HG02970 (cell line): ENCODE data around the gene AQP12A.

ENCODE experiments used
- ATAC-seq: cut with Tn5 transposase; IDR thresholded peaks from one replicate; pipeline ENCODE4 v1.9.1; 2021; ENCODE audit warnings: mild to moderate bottlenecking, moderate library complexity, moderate number of reproducible peaks; ENCODE audit not compliant: unreplicated experiment, low FRiP score

AQP12A gene

GRCh38 chr2:240703417-240704341 lies 12.0 kb downstream of the AQP12A start:
- ATAC-seq = no peak

- no peak for ATAC-seq
Observed at GRCh38 chr2:240704651-240705050, 13.0 kb downstream of the AQP12A start.

- no peak for ATAC-seq
Observed at GRCh38 chr2:240705204-240705791, 13.6 kb downstream of the AQP12A start.

GRCh38 chr2:240707043-240707756 lies 15.5 kb downstream of the AQP12A start:
- no peak for ATAC-seq

- ATAC-seq = no peak
Observed at GRCh38 chr2:240707821-240708220, 16.2 kb downstream of the AQP12A start.

GRCh38 chr2:240708457-240708856 lies 16.8 kb downstream of the AQP12A start:
- ATAC-seq = no peak

- ATAC-seq = no peak
Observed at GRCh38 chr2:240711296-240711695, 19.6 kb downstream of the AQP12A start.

- ATAC-seq = no peak
Observed at GRCh38 chr2:240711701-240712100, 20.0 kb downstream of the AQP12A start.

- ATAC-seq = no peak
Observed at GRCh38 chr2:240712121-240712520, 20.5 kb downstream of the AQP12A start.

- no peak for ATAC-seq
Observed at GRCh38 chr2:240713071-240713927, 21.6 kb downstream of the AQP12A start.

- ATAC-seq = no peak
Observed at GRCh38 chr2:240713928-240714746, 22.5 kb downstream of the AQP12A start.

- no peak for ATAC-seq
Observed at GRCh38 chr2:240714747-240715725, 23.4 kb downstream of the AQP12A start.

- ATAC-seq = no peak
Observed at GRCh38 chr2:240716130-240716798, 24.6 kb downstream of the AQP12A start.

- ATAC-seq = no peak
Observed at GRCh38 chr2:240717181-240717641, 25.5 kb downstream of the AQP12A start.

GRCh38 chr2:240717681-240718581 lies 26.3 kb downstream of the AQP12A start:
- ATAC-seq = no peak

GRCh38 chr2:240718896-240719490 lies 27.3 kb downstream of the AQP12A start:
- no peak for ATAC-seq
